HUES48 (cell line): ENCODE results near the gene MCIDAS.

ENCODE experiments used
- H3K27ac ChIP-seq: one replicate; pipeline ENCODE4 v1.7.0; 2013; ENCODE audit warnings: low read depth, low read length, inconsistent platforms
- H3K27me3 ChIP-seq: 2 replicates; pipeline ENCODE4 v1.6.1; 2013; ENCODE audit warnings: mild to moderate bottlenecking, low read length; ENCODE audit not compliant: control insufficient read depth, insufficient read depth
- H3K36me3 ChIP-seq: 2 replicates; pipeline ENCODE4 v1.6.1; 2013; ENCODE audit warnings: low read length; ENCODE audit not compliant: control insufficient read depth, insufficient read depth
- H3K4me1 ChIP-seq: 2 replicates; pipeline ENCODE4 v1.6.1; 2013; ENCODE audit warnings: mild to moderate bottlenecking, low read length; ENCODE audit not compliant: control insufficient read depth, insufficient read depth
- H3K4me3 ChIP-seq: 2 replicates; pipeline ENCODE4 v1.5.1; 2013; ENCODE audit warnings: mild to moderate bottlenecking, low read depth, low read length
- H3K9ac ChIP-seq: 2 replicates; pipeline ENCODE4 v1.6.1; 2013; ENCODE audit warnings: mild to moderate bottlenecking, low read depth, low read length, moderate library complexity
- H3K9me3 ChIP-seq: 2 replicates; pipeline ENCODE4 v1.6.1; 2013; ENCODE audit warnings: low read length; ENCODE audit not compliant: control insufficient read depth, insufficient read depth

The MCIDAS gene

DNA sequence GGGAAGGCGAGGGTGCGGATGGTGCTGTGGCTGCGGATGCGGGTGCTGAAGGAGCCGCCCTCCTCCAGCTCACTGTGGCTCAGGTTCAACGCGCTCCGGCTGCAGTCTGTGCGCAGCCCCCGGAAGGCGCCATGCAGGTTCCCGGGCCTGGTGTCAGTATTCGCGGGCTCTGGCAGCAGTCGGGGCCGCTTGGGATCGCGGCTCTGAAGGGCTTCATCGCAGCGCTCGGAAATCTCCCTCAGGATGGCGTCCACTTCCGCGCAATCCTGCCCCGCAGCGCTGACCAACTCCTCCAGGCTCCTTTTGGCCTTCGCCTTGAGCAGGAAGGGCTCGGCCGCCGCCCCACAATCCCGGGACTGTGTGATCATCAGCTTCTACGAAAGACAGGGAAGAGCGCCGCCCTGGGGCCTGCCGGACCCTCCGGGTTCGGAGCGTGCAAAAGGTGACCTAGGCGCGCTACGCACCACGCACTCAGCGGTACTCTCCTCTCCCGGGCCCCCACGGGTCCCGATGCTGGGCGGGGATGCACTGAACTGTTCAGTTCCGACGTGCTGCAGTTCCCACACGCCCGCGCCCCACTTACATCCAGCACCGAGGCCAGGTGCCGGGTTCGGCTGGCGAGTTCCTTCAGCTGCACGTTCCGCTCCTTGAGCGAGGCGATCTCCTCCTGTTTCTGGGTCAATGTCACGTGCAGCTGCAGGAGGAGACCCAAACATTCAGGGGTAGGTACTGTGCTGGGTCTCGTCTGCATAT is 6.5 kb downstream of the MCIDAS start:
- no peak overlapping the region for H3K27ac ChIP-seq
- H3K36me3 ChIP-seq = no peaks in the 10 kb centered on the region
- no peak overlapping the region for H3K9ac ChIP-seq
- H3K4me3 ChIP-seq = peak overlapping the region; percentile 72
- H3K9me3 ChIP-seq = no peaks in the 10 kb centered on the region
- peaks cover 79% of the 10 kb centered on the region for H3K27me3 ChIP-seq
- H3K4me1 ChIP-seq = peaks cover 29% of the 10 kb centered on the region

GRCh38 chr5:55219770-55220169 is 7.3 kb downstream of the MCIDAS start:
- no peaks in the 10 kb centered on the region for H3K36me3 ChIP-seq
- no peaks in the 10 kb centered on the region for H3K9me3 ChIP-seq
- H3K4me1 ChIP-seq = peaks cover 29% of the 10 kb centered on the region
- peak overlapping the region; percentile 72 for H3K4me3 ChIP-seq
- peaks cover 71% of the 10 kb centered on the region for H3K27me3 ChIP-seq
- no peak overlapping the region for H3K27ac ChIP-seq
- no peak overlapping the region for H3K9ac ChIP-seq

DNA sequence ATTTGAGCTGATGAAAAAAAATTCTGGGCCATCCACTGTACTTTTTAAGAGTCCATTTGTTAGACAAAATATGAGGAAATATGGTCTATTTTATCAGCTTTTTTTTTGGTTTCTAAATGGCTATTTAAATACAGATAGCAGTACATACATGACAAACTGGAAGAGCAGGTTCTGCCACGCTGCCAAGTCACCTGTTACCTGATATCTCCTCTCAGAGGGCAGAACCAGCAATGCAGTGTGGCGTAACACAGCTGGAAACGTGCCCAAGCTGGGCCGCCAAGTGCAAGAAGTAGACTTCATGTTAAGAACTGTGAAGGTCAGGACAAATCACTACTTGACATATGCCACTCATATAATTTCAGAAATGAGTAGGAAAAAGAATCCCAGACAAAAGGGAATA is 8.1 kb downstream of the MCIDAS start:
- Histone ChIP-seq H3K27me3 (peaks cover 68% of the 10 kb centered on the region), H3K4me3 (no peak overlapping the region)

GRCh38 chr5:55211184-55211874 is 15.8 kb downstream of the MCIDAS start:
- no peaks in the 10 kb centered on the region for H3K9me3 ChIP-seq
- no peak overlapping the region for H3K9ac ChIP-seq
- no peaks in the 10 kb centered on the region for H3K4me1 ChIP-seq
- H3K36me3 ChIP-seq = no peaks in the 10 kb centered on the region
- no peak overlapping the region for H3K4me3 ChIP-seq
- no peak overlapping the region for H3K27ac ChIP-seq
- H3K27me3 ChIP-seq = peaks cover 8% of the 10 kb centered on the region

More for the DNA sequence above, 8.1 kb downstream of the MCIDAS start:
- Histone ChIP-seq H3K27ac (no peak overlapping the region), H3K9me3 (no peaks in the 10 kb centered on the region), H3K36me3 (no peaks in the 10 kb centered on the region), H3K4me1 (peaks cover 29% of the 10 kb centered on the region), H3K9ac (no peak overlapping the region)

DNA sequence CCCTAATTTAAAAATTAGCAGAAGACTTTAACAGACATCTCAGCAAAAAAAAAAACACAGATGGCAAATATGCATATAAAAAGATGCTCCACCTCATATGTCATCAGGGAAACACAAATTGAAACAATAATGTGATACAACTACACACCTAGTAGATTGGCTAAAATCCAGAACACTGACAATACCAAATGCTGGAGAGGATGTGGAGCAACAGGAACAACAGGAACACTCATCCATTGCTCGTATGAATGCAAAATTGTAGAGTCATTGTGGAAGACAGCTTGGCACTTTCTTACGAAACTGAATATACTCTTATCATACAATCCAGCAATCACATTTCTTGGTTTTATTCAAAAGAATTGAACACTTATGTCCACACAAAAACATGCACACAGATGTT is 22.1 kb downstream of the MCIDAS start:
- H3K9me3 ChIP-seq = no peaks in the 10 kb centered on the region
- H3K36me3 ChIP-seq = no peaks in the 10 kb centered on the region
- peaks cover 4% of the 10 kb centered on the region; the same call in 1 of the 2 replicates for H3K27me3 ChIP-seq
- no peaks in the 10 kb centered on the region for H3K4me1 ChIP-seq
- H3K9ac ChIP-seq = no peak overlapping the region
- H3K4me3 ChIP-seq = no peak overlapping the region
- no peak overlapping the region for H3K27ac ChIP-seq

- H3K36me3 ChIP-seq = no peaks in the 10 kb centered on the region
- H3K27me3 ChIP-seq = peaks cover 14% of the 10 kb centered on the region
- no peak overlapping the region for H3K9ac ChIP-seq
- H3K4me1 ChIP-seq = no peaks in the 10 kb centered on the region
- H3K4me3 ChIP-seq = no peak overlapping the region
- no peaks in the 10 kb centered on the region for H3K9me3 ChIP-seq
- no peak overlapping the region for H3K27ac ChIP-seq
These were observed 36.0 kb downstream of the MCIDAS start for GRCh38 chr5:55191165-55191564.

GRCh38 chr5:55188656-55189540 is 38.2 kb downstream of the MCIDAS start:
- Histone ChIP-seq H3K9ac (no peak overlapping the region), H3K27ac (no peak overlapping the region), H3K36me3 (no peaks in the 10 kb centered on the region), H3K4me3 (no peak overlapping the region), H3K9me3 (no peaks in the 10 kb centered on the region), H3K27me3 (peaks cover 28% of the 10 kb centered on the region), H3K4me1 (no peaks in the 10 kb centered on the region)

DNA sequence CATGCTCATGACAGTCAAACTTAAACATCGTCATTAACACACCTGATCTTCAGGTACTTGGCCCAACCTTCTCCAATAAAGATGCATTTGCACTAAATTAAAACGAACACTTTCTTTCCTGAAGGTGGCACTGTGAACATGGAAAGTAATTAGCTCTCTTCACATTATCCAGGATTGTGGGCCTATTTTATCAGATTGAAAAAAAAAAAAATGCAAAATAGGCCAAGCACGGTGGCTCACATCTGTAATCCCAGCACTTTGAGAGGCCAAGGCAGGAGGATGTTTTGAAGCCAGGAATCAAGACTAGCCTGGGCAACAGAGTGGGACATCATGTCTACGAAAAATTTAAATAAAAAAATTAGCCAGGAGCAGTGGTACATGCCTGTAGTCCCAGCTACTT is 39.7 kb downstream of the MCIDAS start:
- Histone ChIP-seq H3K27ac (no peak overlapping the region), H3K27me3 (peaks cover 27% of the 10 kb centered on the region), H3K9ac (no peak overlapping the region), H3K9me3 (no peaks in the 10 kb centered on the region), H3K4me3 (no peak overlapping the region), H3K36me3 (no peaks in the 10 kb centered on the region), H3K4me1 (no peaks in the 10 kb centered on the region)

- H3K36me3 ChIP-seq = no peaks in the 10 kb centered on the region
- H3K9ac ChIP-seq = no peak overlapping the region
- H3K9me3 ChIP-seq = no peaks in the 10 kb centered on the region
- H3K27ac ChIP-seq = no peak overlapping the region
- peaks cover 71% of the 10 kb centered on the region for H3K27me3 ChIP-seq
- H3K4me1 ChIP-seq = peaks cover 8% of the 10 kb centered on the region
- H3K4me3 ChIP-seq = no peak overlapping the region
These were observed 47.1 kb downstream of the MCIDAS start for GRCh38 chr5:55180016-55180415.

DNA sequence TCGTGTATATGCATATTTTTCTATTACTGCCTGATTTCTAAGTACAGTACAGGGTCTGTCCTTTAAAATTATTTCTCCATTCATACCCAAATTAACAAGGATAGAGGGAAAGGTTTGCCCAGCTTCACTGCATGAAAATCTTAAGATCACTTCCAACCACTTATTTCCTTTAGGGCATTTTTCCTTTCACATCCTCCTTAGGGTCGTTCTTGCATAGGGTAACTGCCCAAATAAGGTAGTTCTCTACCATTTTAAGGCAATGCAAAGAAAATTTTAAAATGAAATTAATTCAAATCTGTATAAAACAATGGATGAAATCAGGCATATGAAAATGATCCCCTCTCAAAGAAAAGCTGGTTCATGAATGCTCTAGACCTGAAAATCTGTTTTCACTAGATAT is 50.0 kb downstream of the MCIDAS start:
- no peaks in the 10 kb centered on the region for H3K9me3 ChIP-seq
- H3K36me3 ChIP-seq = no peaks in the 10 kb centered on the region
- peaks cover 90% of the 10 kb centered on the region for H3K27me3 ChIP-seq
- H3K4me3 ChIP-seq = peak overlapping the region; percentile 63
- no peak overlapping the region for H3K27ac ChIP-seq
- H3K4me1 ChIP-seq = peaks cover 14% of the 10 kb centered on the region
- no peak overlapping the region for H3K9ac ChIP-seq
